22Rv1 (cell line): Measurements from ENCODE around the gene ATF6.

Experiments used
- ZFX ChIP-seq: fragments of 450-650 bp; IDR thresholded peaks from 2 replicates; pipeline ENCODE4 v1.6.1; 2017; ENCODE audit warnings: antibody characterized with exemption, borderline replicate concordance
- TF ChIP-seq, protein P1 (sequence below): fragments of 450-650 bp; IDR thresholded peaks from 2 replicates; pipeline ENCODE4 v1.5.1; 2017; ENCODE audit warnings: mild to moderate bottlenecking

DNA sequence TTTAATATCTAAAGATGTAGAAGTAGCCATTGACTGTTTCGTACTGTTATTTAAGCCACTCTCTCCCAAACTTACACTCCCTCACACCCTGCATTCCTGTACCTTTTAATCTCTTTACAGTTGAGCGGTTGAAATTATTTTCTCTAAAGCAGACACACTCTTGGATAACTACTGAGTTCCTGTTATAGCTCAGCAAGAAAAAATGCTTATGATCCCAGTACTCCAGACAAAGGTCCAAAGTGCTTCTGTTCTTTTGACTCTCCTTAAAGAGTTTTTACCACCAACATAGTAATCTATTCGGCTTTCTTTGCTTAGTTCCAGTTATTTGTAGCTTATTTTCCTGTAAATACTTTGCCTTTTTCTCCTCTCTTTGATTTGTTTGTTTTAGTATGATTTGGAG is 100.1 kb downstream of the ATF6 start:
- TF ChIP-seq, protein P1, sequence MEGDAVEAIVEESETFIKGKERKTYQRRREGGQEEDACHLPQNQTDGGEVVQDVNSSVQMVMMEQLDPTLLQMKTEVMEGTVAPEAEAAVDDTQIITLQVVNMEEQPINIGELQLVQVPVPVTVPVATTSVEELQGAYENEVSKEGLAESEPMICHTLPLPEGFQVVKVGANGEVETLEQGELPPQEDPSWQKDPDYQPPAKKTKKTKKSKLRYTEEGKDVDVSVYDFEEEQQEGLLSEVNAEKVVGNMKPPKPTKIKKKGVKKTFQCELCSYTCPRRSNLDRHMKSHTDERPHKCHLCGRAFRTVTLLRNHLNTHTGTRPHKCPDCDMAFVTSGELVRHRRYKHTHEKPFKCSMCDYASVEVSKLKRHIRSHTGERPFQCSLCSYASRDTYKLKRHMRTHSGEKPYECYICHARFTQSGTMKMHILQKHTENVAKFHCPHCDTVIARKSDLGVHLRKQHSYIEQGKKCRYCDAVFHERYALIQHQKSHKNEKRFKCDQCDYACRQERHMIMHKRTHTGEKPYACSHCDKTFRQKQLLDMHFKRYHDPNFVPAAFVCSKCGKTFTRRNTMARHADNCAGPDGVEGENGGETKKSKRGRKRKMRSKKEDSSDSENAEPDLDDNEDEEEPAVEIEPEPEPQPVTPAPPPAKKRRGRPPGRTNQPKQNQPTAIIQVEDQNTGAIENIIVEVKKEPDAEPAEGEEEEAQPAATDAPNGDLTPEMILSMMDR, result no peak
- no peak for TF ChIP-seq ZFX
